ENCODE measurements around the gene TEX28.
"Not testable (repeated sequence)": the region's sequence is repeated elsewhere in the genome, so short reads cannot be mapped to it uniquely, and the experiment has no call there.

TEX28 gene

GRCh38 chrX:154310616-154311536 is 16.0 kb upstream of the TEX28 start:
- no peak for DNase-seq (ENCODE audit: low read depth in 2 of 2)

GRCh38 chrX:154309041-154309775 is 14.3 kb upstream of the TEX28 start:
- no peak for DNase-seq (ENCODE audit: low read depth in 2 of 2)

GRCh38 chrX:154308108-154308946 is 13.4 kb upstream of the TEX28 start:
- peak; percentile 58 to 81 for DNase-seq (ENCODE audit: low read depth in 2 of 2)

GRCh38 chrX:154307202-154307601 is 12.3 kb upstream of the TEX28 start:
- DNase-seq (ENCODE audit: low read depth in 2 of 2), result no peak

- DNase-seq (ENCODE audit: low read depth in 2 of 2), result no peak
These were observed 10.7 kb upstream of the TEX28 start for GRCh38 chrX:154305541-154306205.

- no peak for DNase-seq (ENCODE audit: low read depth in 2 of 2)
These were observed 9.9 kb upstream of the TEX28 start for GRCh38 chrX:154304846-154305245.

- no peak for DNase-seq (ENCODE audit: low read depth in 2 of 2)
These were observed 8.6 kb upstream of the TEX28 start for GRCh38 chrX:154303476-154303875.

- not testable (repeated sequence) for DNase-seq (ENCODE audit: low read depth in 2 of 2)
These were observed 8.1 kb upstream of the TEX28 start for GRCh38 chrX:154302998-154303397.

- DNase-seq (ENCODE audit: low read depth in 2 of 2), result no peak
These were observed 5.9 kb upstream of the TEX28 start for GRCh38 chrX:154300816-154301215.

GRCh38 chrX:154298312-154298711 is 3.4 kb upstream of the TEX28 start:
- no peak for DNase-seq (ENCODE audit: low read depth in 2 of 2)

- DNase-seq (ENCODE audit: low read depth in 2 of 2), result no peak
These were observed 1.8 kb upstream of the TEX28 start for GRCh38 chrX:154296731-154297130.

GRCh38 chrX:154295664-154296310 is 863 bp upstream of the TEX28 start, which contains the start of gene TKTL1:
Gene TKTL1 (plus strand): TSS chrX:154295795. CDS start chrX:154295860, 65 bp downstream.
- DNase-seq (ENCODE audit: low read depth in 2 of 2), result no peak

- not testable (repeated sequence) for DNase-seq (ENCODE audit: low read depth in 2 of 2)
These were observed 8.5 kb downstream of the TEX28 start for GRCh38 chrX:154286406-154286805.

- not testable (repeated sequence) for DNase-seq (ENCODE audit: low read depth in 2 of 2)
These were observed 10.2 kb downstream of the TEX28 start for GRCh38 chrX:154284489-154285338.

- not testable (repeated sequence) for DNase-seq (ENCODE audit: low read depth in 2 of 2)
These were observed 25.7 kb downstream of the TEX28 start for GRCh38 chrX:154269245-154269644.

GRCh38 chrX:154263072-154263471 is 31.9 kb downstream of the TEX28 start:
- DNase-seq (ENCODE audit: low read depth in 2 of 2), result not testable (repeated sequence)

GRCh38 chrX:154258711-154259110 is 36.2 kb downstream of the TEX28 start:
- DNase-seq (ENCODE audit: low read depth in 2 of 2), result not testable (repeated sequence)

- not testable (repeated sequence) for DNase-seq (ENCODE audit: low read depth in 2 of 2)
These were observed 37.6 kb downstream of the TEX28 start, which contains the start of gene OPN1MW3 for GRCh38 chrX:154257282-154257681. Gene OPN1MW3 (plus strand): TSS chrX:154257582. CDS start chrX:154257620, 38 bp downstream.

- DNase-seq (ENCODE audit: low read depth in 2 of 2), result not testable (repeated sequence)
These were observed 46.8 kb downstream of the TEX28 start for GRCh38 chrX:154248076-154248475.

All from stimulated activated CD4-positive, alpha-beta T cell treated with anti-CD3 and anti-CD28 coated beads, Interleukin-1b, Interleukin-23, amount 100 ng/mL, for 4 hours (primary cell).